GM21737 (cell line): ENCODE measurements around the gene OSBPL10.

Source experiments
- ATAC-seq: cut with Tn5 transposase; IDR thresholded peaks from one replicate; pipeline ENCODE4 v1.9.1; 2021; ENCODE audit warnings: mild to moderate bottlenecking, moderate library complexity; ENCODE audit not compliant: unreplicated experiment

Gene OSBPL10

DNA sequence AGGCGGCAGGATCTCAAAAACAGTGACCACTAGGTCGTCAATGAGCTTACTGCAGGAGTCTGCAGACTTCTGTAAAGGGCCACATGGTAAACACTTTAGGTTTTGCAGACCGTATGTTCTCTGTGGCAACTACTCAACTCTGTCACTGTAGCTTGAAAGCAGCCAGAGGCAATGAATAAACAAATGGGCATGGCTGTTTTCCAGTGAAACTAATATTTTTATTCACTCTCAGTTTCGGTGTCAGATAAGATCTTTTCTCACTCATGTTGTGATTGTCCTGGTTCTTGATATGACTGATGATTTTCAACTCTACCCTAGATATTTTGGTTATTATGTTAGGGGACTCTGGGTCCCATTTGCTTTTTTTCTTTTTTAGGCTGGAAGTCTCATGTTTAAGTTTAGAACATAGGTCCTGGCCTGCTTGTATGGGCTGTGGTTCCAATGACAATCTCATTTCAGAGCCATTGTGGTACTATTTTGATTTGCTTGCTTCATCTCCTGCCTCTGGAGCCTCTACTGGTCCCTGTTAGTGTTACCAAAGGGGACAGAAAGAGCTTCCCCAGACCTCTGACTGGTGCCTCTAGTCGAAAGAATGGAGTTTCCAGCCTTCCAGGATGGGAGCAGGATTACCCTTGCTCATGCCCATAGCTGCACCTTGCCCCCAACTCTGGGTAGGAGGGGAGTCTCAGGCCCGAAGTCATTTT, 226.3 kb downstream of the OSBPL10 start:
- ATAC-seq, result peak; percentile 78

DNA sequence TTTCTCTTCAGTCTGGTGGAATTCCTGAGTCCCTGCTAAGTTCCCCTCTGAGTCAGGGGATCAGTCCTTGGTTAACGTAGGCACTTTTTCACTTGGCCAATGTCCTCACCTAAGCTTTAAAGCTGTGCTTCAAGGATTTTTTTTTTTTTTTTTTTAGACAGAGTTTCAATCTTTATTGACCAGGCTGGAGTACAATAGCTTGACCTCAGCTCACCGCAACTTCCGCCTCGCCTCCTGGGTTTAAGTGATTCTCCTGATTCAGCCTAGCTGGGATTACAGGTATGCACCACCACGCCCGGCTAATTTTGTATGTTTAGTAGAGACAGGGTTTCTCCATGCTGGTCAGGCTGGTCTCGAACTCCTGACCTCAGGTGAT, 228.0 kb downstream of the OSBPL10 start:
- ATAC-seq, result no peak

DNA sequence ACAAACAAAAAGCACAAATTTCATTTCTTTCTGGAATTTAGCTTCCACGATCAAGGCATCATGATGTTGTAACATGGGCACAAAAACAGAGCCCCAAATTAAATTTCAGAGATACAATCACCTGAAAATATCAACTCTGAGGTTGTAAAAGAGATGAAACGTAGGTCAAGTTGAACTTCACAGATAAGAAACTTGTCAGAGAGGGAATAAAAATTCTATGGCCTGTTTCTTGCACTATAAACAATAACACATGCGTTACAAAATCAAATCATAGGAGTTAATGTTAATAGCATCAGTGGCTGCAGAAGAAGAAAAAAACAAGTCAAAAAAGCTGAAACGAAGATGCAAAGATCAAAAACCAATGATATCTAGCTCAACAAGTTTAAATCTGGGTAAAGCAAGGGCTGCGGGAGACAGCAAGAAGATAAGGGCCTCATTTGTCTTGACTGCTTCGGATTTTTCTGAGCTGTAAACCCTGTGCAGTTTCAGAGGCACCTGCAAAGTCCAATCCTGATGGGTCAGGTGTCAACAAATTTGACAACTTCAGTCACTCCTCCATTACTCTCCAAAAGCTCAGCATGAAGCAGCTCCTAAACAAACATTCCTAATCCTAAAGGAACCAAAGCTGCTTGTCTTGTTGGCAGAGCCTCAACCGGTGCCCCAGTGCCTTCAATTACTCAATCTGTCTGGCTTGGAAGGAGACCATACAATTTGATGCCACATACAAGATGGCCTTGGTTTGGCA, 228.6 kb downstream of the OSBPL10 start:
- ATAC-seq, result no peak

DNA sequence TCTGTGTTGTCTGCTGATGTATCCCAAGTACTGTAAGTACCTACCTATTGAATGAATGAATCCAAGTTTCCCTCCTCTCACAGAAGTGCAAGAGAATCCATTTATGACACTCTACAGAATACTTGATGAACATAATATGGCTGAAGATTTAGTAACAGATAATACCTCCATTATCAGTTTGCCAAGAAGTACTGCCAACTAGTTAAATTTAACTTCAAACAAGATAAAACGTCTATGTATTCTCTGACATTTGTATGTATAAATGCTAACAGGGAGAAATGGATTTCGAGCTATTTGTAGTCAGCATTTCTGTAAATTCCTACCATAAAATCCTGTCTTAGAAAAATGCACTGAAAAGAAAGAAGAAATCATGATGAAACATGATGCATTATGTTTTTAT, 230.7 kb downstream of the OSBPL10 start:
- no peak for ATAC-seq

DNA sequence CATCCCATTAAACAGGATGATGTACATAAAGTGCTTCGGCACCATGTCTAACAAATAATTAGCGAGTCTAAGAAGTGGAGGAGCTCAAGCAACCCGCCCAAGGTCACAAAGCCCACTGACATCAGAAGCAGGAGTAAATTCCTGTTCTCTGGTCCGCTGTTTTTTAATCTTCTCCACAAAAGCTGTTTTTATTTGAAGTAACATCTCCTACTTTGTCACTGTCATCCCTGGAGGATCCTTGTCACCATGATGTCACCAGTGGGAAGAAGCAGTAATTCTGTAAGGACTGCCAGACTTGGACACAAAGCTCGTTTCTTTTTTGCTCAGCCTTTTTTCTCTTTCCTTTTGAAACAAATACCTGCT, 232.1 kb downstream of the OSBPL10 start:
- ATAC-seq, result no peak

DNA sequence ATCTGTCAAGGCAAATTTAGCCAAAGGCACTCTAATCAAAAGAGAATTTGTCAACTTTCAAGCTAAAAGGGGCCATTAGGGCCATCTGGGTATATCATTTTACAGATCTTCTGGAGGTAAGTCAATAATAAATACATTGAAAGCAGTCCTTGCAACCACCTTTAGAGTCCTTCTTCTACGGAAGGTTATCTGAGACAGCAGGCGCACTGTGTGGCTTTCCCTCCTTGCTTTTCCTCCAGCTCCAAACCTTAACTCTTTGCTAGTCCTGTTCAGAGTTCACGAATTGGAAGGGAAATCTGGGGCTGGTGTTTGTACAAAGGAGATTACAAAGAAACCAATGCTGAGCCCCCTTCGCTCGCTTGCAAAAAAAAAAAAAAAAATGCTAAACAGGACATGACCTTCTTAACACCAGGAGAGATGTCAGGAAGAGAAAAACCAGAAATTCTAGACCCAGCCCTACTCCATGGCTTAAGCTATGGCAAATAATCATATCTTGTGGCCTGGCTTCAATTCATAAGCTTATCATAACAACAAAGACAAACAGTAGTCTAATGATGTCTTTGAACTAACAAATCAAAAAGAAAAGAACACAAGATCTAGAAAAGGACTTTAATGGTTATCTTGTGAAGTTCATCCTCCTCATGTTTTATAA, 232.7 kb downstream of the OSBPL10 start:
- ATAC-seq, result no peak

DNA sequence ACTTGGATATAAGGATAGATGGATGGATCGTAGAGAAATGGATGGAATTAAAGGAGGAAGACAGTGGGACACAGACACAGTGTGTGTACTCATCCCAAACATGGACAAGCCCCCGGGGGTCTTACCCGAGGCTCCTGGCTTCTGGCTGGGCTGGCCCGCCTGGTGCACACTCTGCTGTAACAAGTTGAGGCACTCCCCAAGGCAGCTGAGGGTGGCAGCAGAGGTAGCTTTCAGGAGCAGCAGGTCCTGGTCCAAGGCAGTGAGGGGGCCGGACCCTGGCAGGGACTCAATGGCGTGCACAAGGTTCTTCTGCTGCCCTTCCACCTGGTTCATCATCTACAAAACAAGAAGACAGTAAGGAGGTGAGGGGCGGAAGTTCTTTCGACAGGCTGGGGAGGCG, 233.3 kb downstream of the OSBPL10 start:
- ATAC-seq, result no peak

DNA sequence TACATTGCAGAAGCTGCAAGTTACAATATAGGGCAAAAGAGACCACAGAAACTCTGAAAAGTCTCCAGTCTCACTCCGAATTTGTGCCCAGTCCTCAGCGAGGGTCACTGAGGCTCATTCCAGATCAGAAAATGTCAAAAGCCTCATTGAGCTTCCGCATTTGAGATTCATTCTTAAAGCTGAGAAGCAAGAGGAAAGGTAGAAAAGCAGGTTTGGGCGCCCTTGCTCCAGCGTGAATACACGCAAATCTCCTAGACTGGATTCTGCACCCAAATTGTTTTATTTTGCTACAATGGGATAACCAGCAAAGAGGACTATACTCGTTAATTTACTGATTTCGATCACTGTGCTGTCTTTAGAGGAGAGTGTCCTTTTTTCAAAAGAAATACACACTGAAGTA, 236.1 kb downstream of the OSBPL10 start:
- no peak for ATAC-seq

DNA sequence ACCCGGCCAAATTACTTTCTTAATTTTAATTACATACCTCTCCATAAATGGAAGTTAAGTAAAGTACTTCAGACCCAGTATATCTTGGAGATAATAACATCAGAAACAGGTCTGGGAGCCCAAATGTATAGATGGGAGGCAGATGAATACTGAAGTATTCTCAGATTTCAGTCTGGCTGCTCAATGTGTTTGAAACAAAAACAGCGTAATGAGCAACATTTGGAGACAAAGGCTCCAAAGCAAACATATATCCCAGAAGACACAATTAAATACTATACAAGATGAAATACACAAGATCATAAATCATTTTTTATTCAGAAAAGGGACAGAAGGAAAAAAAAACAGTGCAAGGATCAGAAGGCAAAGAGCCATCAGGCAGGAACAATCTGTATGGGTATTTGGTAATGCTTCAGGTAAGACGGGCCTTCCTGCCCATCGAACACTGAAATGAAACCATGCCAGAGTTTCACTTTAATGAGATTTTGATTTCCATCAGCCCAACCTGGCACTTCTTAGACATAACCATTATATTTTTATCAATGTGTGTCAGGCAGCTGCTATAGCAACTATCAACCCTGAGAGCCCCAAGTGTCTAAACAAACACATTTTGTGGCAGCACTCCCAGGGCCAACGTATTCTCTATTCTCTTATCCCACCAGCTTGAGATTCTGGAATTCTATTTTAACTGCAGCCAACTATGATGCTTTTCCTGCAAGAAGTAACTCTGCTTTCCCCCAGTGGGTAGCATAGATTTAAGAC, 237.6 kb downstream of the OSBPL10 start:
- ATAC-seq, result no peak

DNA sequence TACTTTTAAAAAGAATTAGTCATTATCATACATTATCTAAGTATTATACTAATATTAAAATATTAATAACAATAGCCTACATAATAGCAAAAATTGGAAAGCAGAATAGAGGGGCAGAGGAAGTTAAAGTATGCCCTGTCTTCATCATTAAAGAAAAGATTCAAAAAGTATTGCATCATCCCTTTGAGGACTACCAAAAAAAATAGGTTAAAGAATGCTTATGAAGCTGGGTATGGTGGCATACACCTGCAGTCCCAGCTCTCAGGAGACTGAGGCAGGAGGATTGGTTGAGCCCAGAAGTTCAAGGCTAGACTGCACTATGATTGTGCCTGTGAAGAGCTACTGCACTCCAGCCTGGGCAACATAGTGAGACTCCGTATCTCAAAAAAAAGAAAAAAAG, 240.7 kb downstream of the OSBPL10 start:
- no peak for ATAC-seq

DNA sequence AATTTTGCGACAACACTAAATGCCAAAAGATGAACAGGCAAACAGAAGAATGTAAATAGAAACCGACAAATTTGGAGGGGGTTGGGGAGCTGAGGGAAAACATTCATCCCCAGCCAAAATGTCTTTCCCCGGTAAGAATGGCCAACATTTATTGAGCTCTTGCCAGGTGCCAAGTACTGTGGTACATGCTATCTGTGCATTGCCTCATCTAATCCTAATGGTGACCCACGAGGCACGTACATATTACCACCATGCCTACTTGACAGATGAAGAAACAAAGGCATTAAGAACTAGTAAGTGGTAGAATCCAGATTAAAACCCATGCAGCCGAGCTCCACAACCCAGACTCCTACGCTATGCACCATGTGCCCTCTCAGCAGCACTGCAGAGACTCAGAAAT, 242.7 kb downstream of the OSBPL10 start:
- ATAC-seq, result no peak

DNA sequence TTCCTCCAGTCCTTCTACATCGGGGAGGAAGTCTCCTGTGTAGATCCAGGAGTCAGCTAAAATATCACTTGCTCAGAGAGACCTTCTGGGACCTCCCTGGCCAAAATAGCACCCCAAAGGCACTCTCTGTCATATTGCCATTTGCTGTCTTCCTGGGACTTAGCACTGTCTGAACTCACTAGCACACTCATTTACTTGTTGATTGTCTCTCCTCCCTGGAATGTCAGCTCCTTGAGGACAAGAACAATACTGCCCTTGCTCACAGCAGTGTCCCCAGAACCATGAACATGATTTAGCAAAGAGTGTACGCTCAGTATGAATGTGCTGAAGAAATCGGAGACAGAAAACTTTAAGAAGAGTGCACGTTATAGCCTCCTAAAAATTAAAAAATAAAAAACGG, 245.4 kb downstream of the OSBPL10 start:
- ATAC-seq, result no peak

DNA sequence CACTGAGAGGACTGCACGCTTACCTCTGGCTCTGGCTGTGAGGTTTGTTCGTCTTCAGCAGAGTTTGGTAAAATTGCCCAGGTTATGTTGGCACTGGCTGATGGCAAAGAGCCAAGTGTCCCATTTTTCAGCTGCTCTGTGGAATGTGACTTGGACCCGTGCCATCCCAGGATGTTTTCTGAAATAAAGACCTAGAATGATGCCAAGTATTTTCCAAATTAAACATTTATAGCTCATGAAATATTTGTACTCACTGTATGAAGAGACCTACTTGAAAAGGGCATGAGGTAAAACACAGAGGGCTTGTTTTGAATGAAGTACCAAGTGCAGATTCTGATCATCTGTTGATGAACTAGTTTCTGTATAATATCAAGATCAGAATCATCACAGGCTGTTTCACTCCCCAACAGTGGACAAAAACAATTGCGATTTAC, 247.8 kb downstream of the OSBPL10 start:
- ATAC-seq, result no peak

DNA sequence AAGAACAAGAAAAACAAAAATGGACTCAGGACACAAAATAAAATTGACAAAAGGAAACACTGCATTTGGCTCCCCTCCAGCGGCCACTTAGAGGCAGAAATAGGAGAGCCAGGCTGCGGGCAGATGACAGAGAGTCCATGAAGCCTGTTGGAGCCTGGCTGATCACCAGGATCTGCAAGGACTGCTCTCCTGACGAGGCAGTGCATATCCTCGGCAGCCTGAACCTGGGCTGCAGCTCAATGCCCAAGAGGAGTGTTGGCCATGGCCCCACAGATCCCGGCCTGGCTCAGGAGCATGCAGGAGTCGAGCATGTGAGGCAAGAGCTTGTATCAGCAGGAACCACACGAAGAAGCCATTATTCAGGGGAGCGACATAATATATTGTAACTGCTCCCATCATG, 248.5 kb downstream of the OSBPL10 start:
- no peak for ATAC-seq

DNA sequence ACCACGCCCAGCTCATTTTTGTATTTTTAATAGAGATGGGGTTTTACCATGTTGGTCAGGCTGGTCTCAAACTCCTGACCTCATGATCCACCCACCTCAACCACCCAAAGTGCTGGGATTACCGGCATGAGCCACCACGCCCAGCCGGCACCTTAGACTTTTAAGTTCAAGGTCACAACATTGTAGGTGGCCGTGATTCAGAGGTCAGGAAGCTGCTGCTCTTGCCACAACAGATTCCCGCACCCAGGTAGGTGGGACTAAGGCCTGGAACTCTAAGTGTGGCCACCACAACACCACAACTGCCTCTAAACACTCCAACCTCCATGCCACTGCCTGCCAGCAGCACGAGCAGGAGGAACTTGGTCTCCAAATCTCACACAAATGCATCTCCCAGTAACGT, 251.5 kb downstream of the OSBPL10 start:
- no peak for ATAC-seq

DNA sequence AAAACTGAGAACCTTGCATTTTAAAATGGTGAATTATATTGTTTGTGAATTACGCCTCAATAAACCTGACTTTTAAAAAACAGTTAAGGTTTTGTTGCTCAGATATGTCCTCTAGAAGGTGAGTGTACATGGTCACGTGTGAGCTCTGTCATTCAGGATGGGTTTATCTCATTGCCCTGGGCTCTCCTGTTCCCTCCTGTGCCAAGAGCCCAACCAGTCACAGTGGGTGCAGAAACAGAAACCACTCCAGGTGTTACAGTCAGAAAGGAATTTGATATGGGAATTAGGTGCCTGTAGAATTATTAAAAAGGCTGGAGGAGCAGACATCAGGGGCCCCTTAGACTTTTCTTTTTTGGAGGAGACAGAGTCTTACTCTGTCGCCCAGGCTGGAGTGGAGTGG, 252.0 kb downstream of the OSBPL10 start:
- no peak for ATAC-seq

DNA sequence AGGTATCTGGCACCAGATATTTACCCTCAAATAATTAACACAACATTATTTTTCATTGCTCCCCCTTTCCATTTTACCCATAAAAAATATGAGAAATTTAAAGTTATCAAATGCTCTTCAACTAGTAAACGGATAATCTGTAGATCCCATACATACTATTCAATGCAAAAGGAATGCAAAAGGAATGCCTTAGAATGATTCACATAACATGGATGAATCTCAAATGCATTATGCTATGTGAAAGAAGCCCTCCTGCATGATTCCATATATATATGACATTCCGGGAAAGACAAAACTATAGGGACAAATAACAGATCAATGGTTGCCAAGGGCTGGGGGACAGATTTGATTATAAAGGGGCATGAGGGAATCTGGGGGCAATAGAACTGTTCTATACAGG, 252.7 kb downstream of the OSBPL10 start:
- no peak for ATAC-seq

DNA sequence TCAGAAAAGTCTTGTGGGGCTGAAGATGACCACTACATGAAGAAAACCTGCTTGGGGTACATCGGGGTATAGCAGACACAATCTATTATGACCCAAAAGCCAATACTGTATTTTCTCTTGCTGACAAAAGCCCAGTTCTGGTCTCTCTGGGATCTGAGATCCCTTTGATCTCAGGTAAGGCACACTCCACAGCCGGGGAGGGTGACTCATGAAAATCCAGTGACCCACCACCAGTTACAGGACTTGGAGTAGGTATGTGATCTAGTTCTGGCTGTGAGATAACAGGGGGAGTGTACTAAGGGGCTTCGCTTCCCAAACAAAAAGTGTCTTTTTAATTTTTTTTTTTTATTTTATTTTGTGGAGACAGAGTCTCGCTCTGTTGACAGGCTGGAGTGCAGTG, 255.1 kb downstream of the OSBPL10 start:
- no peak for ATAC-seq

DNA sequence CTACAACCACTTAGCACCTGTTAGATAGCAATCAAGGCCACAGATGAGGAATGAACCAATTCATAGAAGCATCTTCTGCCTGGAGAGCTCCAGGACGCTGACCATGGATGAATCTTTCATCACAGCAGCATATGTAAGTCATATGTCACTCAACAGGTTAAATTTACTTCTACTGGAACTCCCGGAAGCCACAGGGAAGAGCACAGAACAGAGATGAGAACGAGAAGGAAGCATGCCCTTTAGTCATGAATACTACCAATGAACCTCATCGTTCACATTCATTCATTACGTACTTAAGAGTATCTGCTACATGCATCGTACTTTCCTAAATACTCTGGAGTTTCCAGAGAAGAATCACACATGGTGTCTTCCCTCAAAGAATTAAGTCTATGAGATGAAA, 255.5 kb downstream of the OSBPL10 start:
- ATAC-seq, result no peak

DNA sequence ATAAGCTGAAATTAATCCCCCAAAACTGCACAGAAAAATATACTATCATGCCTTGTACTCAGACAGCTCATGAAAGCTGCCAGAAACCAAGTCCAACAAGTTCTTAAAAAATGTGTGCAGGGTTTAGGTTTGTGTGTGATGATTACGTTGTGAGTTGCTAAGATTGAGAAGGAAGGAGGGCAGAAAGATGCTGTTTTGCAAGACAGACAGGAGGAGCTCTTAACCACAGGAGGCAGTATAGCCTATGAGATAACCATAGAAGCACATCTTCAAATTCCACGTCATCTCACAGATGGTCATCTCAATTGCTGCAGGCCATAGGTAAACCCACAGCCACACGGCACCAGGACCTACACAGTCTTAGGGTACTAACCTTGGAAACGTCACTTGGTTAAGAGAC, 256.4 kb downstream of the OSBPL10 start:
- no peak for ATAC-seq

DNA sequence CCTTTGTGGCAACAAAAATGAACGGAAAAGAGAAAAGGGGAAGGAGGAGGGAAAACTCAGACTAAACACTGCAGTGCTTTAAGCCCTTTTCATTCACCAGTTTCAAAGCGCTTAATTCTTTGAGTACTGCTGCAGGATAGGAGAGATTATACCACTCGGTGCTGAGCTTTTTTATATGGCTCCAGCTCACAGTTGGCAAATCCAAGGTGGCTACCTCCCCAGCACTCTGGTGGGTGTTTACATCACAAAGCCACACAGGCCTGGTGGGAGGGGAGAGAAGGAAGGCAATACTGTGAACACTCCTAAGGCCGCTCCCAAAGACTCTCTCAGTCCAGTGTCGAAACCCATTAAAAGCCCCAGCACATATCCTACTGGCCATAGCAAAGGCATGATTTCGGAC, 256.9 kb downstream of the OSBPL10 start:
- ATAC-seq, result no peak

DNA sequence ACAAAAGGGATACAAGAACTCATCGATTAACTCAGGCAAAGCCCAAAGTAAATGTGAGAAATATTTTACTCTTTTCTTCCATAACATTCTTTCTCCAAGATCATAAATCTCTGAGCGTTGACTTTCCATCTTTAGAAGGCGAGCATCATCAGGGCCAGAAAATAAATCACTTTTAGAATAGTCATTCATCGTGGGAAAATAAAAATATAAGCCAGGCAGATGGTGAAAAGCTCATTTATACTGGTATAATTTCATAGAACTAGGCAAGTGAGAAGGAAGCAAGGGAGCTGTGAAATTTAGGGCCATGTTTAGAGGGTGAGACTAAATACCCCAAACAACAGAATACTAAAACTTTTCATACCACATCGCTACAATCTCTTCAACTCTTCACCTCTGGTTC, 257.4 kb downstream of the OSBPL10 start:
- no peak for ATAC-seq
